ENCODE data around the gene CRABP1.

DNA sequence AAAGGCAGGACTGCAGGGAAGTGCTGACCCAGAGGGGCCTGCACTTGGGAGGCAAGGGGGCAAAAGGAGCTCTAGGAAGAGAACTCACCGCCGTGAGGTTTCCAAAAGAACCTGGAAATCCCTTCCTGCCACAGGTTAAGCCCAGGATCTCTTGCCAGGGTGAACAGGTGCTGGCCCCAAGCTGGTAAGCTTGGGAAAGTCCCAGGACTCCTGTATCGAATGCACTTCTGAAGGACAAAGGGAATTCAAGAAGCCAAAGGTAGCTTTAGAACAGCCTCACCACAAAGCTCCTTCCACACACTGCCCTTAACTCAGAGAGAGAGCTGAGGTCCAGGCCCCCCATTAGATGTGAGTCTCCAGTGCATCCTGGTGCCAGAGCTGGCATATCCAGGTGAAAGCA, 28.9 kb upstream of the CRABP1 start:
- TF ChIP-seq, protein P1, sequence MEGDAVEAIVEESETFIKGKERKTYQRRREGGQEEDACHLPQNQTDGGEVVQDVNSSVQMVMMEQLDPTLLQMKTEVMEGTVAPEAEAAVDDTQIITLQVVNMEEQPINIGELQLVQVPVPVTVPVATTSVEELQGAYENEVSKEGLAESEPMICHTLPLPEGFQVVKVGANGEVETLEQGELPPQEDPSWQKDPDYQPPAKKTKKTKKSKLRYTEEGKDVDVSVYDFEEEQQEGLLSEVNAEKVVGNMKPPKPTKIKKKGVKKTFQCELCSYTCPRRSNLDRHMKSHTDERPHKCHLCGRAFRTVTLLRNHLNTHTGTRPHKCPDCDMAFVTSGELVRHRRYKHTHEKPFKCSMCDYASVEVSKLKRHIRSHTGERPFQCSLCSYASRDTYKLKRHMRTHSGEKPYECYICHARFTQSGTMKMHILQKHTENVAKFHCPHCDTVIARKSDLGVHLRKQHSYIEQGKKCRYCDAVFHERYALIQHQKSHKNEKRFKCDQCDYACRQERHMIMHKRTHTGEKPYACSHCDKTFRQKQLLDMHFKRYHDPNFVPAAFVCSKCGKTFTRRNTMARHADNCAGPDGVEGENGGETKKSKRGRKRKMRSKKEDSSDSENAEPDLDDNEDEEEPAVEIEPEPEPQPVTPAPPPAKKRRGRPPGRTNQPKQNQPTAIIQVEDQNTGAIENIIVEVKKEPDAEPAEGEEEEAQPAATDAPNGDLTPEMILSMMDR (IDR thresholded peaks at IDR 0.05 in 4 of 5, conservative IDR thresholded peaks at IDR 0.05 in 1 of 5) = no peak
- no peak for TF ChIP-seq POLR2A (IDR thresholded peaks at IDR 0.05)

All from gastrocnemius medialis (tissue), 4 donors.